ENCODE measurements around the gene KIF12.

The KIF12 gene

DNA sequence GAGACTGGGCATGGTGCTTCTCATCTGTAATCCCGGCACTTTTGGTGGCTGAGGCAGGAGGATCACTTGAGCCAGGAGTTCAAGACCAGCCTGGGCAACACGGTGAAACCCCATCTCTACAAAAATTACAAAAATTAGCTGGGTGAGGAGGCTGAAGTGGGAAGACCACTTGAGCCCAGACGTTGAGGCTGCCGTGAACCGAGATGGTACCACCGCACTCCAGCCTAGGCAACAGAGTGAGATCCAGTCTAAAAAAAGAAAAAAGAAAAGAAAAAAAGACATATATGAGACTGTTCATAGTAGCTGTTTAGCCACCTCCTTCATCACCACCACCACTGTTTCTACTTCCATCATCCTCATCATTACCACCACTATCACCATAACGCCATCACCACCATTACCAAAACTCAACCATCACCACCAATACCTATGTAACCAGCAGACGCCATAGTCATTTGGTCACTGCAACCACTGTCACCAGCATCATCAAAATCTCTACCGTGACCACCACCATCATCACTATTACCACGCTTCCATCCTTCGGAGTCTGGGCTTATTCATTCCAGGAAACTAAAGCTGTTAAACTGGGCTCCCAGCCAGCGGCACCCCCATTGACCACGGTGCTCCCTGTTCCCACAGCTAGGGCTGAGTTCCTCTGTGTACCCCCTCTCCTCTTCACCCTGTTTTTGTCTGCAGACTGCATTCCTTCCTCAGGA lies 8.4 kb upstream of the KIF12 start:
- in situ Hi-C loops (cut with HindIII; ENCODE audit: low sequenced_read_pairs) = loop anchor here (5.0 kb wide), 2 partner anchors 95 to 280 kb away; partner anchors contain the start of gene AKNA

DNA sequence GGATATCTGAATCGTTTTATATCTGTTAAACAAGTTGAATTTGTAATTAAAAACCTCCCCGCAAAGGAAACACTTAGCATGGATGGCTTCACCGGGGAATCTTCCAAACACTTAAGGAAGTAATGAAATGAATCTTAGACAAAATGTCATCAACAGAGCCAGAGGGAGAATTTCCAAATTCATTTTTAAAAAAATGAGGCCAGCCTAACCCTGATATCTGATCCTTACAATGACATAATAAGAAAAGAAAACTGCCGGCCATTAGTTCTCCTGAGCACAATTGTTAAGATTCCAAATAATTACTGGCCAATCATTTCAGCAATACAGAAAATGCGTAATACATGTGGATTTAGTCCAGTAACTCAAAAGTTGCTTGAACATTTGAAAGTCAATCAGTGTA lies 6.1 kb upstream of the KIF12 start:
- in situ Hi-C loops (cut with HindIII; ENCODE audit: low sequenced_read_pairs) = loop anchor here (5.0 kb wide), 2 partner anchors 97 to 282 kb away; partner anchors contain the start of gene AKNA

DNA sequence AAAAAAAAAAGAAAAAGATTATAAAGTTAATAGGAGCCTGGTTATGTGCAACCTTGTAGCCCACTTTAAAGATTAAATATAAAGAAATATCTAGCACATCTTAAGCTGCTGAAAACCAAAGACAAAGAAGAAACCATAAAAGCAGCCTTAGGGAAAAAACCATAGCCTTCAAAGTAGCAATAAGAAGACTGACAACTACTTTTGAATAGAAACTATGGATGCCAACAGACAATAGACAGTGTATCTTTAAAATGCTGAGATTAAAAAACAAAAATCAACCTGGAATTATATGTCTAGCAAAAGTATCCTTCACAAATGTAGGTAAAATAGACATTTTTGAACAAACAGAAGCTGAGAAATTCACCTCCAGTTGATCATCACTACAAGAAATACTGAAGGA lies 3.4 kb upstream of the KIF12 start:
- in situ Hi-C loops (cut with HindIII; ENCODE audit: low sequenced_read_pairs) = no loop called here

DNA sequence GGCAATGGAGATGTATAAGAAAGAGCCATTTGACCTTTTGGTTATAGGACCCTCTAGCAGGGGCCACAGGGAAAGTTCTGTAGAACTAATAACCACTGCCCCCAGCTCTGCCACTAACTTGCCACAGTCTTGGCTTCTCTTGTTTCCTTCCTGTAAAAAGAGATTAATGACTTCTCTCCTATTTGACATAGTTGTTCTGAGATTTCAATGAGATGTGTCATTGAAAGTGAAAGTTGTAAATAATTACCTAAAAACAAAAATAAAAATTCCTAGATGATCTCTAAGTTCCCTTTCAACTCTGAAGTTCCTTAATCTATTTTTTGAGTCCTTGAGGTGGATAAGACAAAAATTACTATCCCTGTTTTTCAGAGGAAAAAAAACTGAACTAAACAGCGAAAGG lies 1.4 kb upstream of the KIF12 start:
- in situ Hi-C loops (cut with HindIII; ENCODE audit: low sequenced_read_pairs) = no loop called here

DNA sequence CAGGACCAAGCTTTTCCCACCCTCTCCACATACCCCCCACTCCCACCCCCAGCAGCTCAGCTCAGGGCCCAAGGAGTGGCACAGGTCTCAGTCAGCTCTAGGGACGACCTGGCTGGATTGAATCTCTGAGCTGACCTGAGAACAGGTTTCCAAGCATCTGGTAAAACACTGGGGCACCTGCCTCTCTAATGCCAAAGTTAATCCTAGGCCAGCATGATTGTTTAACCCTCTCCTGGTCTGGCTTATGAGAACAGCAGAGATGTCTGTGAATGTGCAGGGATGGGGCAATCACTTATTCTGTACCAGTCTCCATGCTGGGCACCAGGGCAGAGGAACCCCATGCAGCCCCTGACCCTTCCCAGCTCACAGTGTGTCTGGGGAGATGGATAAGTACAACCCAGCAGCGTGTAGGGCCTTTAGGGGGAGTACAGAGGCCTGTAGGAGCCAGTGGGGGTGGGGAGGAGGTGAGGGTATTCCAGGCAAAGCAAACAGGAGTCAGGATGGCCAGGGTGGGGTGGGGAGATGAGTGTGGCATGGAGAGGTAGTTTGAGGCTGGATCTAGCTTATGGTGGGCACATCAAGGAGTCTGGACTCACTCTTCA lies 678 bp upstream of the KIF12 start:
- in situ Hi-C loops (cut with HindIII; ENCODE audit: low sequenced_read_pairs) = loop anchor here (25.0 kb wide), 1 partner anchor 188 kb away; no protein-coding TSS in a partner anchor

DNA sequence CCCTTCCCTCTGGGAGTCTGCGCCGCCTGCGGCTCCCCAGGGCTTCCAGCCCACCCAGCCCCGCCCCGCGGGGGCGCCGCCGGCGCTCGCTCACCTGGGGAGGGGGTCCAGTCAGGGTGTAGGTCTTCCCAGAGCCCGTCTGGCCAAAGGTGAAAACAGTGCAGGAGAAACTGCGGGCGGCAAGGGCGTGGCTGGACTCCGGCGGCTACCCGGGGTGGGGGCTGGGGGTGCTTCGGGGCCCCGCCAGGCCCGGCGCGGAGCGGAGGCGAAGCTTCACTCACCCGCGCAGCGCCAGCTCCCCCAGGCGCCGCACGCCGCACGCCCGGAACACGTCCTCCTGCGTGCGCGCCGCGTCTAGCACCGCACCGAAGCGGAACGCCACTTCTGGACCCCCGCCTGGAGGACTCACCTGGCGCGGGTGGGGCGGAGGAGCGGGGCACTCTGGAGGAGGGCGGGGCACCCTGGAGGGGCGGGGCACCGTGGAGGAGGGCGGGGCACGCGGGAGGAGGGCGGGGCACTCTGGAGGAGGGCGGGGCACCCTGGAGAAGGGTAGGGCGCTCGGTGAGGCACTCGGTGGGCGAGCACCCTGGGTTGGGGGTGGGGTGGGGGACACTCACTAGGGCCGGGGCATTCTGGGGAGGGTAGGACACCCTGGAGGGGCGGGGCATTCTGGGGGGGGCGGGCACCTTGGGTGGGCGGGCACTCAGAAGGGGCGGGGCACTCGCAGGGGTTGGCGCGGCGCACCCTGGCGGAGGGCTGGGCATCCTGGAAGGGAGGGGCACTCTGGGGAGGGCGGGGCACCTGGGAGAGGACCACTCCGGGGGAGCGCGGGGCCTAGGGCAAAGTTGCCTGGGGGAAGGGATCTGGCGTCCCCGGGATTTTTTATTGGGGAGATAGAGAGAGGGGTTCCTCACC lies 814 bp downstream of the KIF12 start:
- in situ Hi-C loops (cut with HindIII; ENCODE audit: low sequenced_read_pairs) = loop anchor here (25.0 kb wide), 1 partner anchor 189 kb away; no protein-coding TSS in a partner anchor

DNA sequence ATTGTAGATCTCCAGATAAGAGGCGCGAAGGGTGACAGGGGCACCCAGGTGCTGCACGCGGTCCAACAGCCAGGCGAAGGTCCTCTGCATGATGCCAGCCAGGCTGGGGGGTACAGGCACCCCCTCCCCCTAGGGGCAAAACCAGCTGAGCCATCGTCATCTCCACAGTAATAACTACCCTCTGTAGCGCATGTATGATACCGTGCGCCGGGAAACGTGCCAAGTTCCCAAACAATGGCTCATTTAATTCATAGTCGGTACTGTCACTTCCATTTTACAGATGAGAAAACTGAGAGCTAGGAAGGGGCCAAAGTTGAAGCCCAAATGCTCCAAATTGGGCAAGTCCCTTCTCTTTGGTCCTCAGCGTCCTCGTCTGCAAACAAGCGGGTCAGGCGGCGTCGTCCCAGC lies 1.5 kb downstream of the KIF12 start:
- in situ Hi-C loops (cut with HindIII; ENCODE audit: low sequenced_read_pairs) = loop anchor here (25.0 kb wide), 1 partner anchor 190 kb away; no protein-coding TSS in a partner anchor

DNA sequence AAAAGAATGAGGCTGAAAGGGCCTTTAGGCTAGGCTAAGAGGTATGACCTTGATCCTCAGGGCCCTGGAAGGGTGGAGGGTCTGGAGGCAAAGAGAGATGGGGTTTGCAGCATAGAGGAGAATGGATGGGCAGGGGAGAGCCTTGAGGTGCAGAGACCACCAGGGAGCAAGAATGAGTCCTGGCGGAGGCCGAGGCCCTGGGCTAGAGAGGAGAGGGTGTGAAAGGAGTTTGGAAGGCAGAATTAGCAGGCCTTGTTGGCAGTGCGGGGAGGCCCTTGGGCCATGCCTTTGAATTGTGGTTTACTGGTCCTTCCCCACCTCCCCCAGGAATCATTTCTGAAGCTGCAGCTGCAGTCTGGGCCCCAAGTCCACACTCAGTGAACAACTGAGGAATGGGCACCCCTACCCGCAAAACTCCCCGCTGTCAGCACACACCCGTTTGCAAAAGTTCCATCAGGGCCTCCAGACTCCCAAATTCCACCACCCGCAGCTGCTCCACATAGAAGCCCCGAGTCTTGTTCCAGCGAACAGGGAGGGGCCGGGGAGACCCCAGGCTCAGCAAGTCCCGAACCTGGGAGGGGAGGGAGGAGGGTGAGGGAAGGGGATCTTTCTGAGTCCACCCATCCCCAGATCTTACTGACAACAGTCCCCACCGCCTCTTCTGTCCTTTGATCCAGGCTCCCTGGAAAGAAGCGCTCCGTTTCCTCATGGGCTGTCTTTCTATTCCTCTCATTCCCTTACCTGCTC lies 2.1 kb downstream of the KIF12 start:
- in situ Hi-C loops (cut with HindIII; ENCODE audit: low sequenced_read_pairs) = loop anchor here (25.0 kb wide), 1 partner anchor 190 kb away; no protein-coding TSS in a partner anchor

DNA sequence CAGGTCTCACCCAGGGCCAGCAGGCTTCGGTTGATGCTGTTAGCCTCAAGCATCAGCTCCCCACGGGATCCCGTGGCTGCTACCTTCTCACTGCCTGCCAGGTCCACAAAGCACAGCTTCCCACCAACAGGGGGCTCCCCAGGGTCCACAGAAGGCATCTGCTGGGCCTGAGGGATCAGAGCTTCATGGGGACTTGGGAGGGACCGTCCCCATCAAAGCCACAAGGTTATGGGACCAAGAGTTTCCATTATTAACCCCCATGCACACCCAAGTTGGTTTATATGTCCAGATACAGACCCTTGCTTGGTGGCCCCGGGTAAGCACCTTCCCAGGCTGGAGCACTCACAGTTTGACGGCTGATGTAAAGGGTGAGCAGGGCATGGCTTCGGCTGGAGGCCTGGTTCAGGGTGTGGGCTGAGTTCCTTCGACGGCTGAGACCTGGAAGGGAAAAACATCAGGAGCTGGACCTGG lies 3.0 kb downstream of the KIF12 start:
- in situ Hi-C loops (cut with HindIII; ENCODE audit: low sequenced_read_pairs) = loop anchor here (25.0 kb wide), 1 partner anchor 191 kb away; no protein-coding TSS in a partner anchor

DNA sequence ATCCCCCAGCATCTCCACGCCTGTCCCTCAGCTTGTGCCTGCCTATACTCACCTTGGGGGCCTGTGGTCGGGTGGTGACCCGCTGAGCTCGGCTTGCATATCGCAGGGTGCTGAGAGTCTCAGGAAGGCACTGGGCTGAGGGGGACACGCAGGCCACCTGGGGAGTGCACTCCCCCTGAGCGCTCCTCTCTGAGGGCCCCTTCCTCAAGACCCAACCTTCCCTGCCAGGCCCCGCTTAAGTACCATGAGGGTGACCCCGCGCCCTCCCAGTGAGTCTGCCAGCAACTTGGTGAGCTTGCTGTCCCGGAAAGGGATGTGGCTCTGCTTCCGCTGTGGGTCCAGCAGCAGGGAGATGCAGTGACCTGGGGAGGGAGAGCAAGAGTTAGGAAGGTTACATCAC lies 4.1 kb downstream of the KIF12 start:
- in situ Hi-C loops (cut with HindIII; ENCODE audit: low sequenced_read_pairs) = loop anchor here (25.0 kb wide), 1 partner anchor 192 kb away; no protein-coding TSS in a partner anchor

DNA sequence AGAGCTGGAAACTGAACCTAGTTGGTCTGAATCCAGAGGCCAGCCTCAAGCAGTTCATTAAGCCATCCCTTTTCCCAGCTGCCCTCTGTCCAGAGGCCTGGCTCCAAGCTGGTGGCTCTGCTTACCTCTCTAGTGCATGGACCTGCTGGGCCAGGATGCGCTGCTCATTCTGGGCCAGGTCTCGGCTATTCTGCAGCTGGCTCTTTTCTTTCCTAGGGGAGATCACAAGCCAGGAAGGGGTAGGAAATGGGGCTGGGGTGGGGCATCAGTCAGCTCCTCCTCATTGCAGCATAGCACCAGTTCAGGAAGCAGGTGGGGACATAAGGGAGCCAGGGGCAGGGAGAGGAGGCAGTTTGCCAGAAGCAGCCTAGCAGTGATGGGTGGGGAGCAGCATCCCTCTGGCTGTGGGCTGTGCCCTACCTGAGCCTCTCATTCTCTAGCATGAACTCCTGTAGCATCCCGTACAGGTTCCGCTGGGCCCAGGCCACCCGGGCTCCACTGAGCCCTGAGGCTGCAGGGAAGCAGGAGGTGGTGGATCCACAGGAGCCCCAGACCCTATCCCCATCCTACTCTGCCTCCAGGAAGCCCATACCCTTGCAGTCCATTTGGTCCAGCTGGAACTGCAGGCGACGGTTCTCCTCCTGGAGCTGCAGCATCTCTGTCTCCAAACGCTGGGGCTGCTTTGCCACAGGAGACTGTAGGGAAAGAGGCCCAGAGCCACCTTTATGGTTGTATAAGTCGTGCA lies 5.2 kb downstream of the KIF12 start:
- in situ Hi-C loops (cut with HindIII; ENCODE audit: low sequenced_read_pairs) = loop anchor here (25.0 kb wide), 1 partner anchor 193 kb away; no protein-coding TSS in a partner anchor

DNA sequence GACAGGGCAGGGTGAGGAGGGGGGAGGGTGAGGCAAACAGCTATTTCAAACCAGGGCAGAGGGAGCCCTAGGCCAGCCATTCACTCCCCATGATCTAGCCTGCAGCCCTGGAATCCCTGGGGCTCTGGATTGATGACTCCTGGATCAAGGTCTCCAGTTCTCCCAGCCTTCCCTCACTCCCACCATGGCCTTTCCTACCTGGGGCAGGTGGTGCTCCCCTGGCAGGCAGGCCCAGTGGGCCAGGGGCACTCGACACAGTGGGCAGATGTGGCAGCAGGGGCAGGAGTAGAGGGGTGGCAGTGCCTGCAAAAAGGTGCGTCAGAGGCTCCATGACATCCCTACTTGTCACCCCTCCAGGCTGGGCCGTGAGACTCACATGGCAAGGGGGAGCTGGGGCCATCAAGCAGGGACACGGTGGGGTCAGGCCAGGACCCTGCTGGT lies 6.0 kb downstream of the KIF12 start:
- in situ Hi-C loops (cut with HindIII; ENCODE audit: low sequenced_read_pairs) = loop anchor here (25.0 kb wide), 1 partner anchor 194 kb away; no protein-coding TSS in a partner anchor

DNA sequence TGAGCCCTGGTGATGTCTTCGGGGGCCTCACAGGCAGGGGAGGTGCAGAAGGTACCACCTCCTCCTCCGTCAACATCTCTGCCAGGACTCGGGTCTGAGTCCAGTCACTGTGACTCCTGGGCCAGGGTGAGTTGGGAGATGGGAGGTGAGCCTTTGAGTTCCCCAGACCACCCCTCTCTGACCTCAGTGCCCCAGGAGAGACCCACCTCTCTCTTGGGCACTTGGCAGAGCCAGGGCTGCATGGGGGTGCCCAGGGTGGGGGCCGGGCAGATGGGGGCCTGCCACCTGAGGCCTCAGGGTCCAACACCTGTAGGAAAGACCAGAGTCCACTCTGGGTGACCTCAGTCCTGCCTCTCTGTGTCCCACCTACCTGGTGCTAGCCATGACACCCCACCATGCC lies 6.8 kb downstream of the KIF12 start:
- in situ Hi-C loops (cut with HindIII; ENCODE audit: low sequenced_read_pairs) = loop anchor here (25.0 kb wide), 1 partner anchor 195 kb away; no protein-coding TSS in a partner anchor

DNA sequence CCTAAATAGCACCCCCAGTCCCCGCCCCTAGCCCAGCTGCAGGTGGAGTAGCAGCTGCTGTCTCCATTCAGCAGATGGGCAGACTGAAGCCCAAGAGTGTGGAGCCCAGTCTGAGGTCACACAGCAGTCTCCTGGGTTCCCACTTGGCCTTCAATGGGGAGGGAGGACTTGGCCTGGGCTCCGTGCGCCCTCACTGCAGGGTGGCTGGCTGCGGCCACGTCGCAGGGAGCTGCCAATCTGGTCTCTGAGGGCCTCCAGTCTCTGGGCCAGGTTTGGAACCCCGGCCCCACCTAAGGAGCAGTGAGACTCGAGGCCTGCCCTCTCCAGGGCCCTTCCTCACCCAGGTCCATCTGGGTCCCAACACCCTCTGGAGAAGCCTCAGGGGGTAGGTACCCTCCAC lies 7.4 kb downstream of the KIF12 start:
- in situ Hi-C loops (cut with HindIII; ENCODE audit: low sequenced_read_pairs) = loop anchor here (25.0 kb wide), 1 partner anchor 196 kb away; no protein-coding TSS in a partner anchor

DNA sequence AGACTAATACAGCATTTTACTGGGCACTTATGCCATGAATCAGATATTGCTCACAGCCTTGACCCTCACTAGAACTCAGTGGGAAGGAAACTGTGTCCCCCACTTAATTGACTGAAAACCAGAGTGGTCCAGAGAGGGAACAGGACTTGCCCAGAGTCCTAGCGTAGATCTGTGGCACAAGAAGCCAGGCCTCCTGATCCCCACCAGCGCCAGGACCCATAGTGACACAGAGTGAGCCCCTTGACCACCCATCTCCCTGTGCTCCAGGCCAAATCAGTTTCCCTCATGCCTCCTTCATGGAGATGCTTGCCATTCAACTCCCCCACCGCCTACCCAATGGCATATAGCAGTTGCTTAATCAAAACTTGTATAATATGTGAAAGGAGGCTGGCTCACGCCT lies 8.3 kb downstream of the KIF12 start:
- in situ Hi-C loops (cut with HindIII; ENCODE audit: low sequenced_read_pairs) = loop anchor here (25.0 kb wide), 1 partner anchor 197 kb away; no protein-coding TSS in a partner anchor

DNA sequence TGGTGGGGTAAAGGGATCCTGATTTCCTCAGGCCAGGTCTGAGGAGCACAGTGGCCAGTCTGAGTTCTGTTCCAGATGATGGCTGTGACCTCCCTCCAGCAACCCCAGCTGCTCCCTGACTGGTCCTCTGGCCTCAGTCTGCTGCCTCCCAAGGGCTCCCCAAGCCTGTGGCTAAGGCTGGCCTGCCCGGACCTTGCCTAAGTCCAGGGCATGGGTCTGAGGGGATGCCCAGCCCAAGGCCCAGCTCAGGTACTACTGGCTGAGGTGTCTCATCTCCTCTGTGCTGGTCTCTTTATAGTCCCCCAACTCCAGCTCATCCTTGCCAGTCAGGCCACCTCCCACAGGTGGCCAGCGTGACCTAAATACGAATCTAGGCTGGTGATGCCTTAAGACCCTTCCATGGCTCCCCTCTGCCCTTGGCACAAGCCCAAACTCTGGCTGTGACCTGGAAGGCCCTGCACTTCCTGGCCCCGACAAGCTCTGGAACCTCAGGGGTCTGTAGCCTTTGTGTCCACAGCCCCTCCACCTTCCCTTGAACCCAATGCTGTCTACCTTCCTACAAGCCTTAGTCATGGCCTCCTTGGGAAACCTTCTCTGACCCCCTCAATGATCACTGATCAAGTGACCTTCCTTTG lies 9.8 kb downstream of the KIF12 start:
- in situ Hi-C loops (cut with HindIII; ENCODE audit: low sequenced_read_pairs) = loop anchor here (25.0 kb wide), 1 partner anchor 198 kb away; no protein-coding TSS in a partner anchor

DNA sequence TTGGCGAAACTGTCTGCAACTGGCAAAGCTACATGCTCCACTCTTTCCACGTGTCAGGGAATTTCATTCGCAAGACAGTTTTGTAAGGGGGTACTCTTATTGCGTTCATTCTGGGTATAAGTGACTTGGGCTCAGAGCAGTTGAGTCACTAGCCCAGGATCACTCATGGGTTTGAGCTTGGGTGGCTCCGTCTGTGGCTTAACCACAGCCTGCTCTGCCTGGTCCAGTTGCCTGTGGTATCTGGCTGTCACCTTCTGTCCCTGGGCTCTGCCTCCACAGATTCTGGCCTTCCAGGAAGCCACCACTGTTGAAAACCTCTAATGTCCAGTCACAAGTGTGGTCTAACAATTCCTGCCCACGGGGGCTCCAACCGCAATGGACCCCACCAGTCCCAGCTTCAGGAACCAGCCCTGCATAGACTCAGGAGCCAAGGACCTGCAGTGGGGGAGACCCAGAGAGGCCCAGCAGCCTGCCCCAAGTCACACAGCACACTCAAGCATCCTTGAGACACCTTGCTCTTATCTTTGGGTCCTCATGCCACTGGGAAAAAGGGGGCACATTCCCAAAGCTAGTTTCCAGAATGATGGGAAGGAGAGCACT lies 10.4 kb downstream of the KIF12 start:
- in situ Hi-C loops (cut with HindIII; ENCODE audit: low sequenced_read_pairs) = loop anchor here (25.0 kb wide), 1 partner anchor 199 kb away; no protein-coding TSS in a partner anchor

DNA sequence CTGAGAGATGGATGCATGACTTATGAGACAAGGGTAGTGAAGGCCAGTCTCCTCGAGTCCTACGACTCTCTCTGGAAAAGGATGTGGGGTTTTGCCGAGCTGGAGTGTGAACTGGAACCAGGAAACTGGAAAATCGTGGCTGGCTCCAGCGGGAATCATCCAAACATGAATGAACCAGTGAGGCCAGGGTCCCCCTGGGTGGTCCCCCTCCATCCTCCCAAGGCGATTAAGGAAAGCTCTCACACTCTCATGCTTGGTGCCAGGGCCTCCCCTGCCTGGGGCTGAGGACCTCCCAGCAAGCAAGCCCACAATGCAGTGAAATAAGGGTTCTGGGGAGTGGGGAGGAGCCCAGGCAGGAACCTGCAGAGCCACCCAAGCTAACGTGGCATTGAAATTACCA lies 11.4 kb downstream of the KIF12 start:
- in situ Hi-C loops (cut with HindIII; ENCODE audit: low sequenced_read_pairs) = loop anchor here (25.0 kb wide), 1 partner anchor 200 kb away; no protein-coding TSS in a partner anchor
